Sigmoid colon (tissue), 4 donors: ENCODE data around the gene ORC2.

Source experiments
- CTCF ChIP-seq, 4 experiments: fragments of 450-650 bp in 3 of 4; fragments of 200-600 bp in 1 of 4; IDR thresholded peaks; one replicate each; pipeline ENCODE4 v1.5.1; 2016 to 2019; ENCODE audit warnings: antibody characterized with exemption in 4 of 4, mild to moderate bottlenecking in 3 of 4, moderate library complexity in 2 of 4
- EP300 ChIP-seq, 4 donors: sonication (generic); formaldehyde crosslinking; IDR thresholded peaks; one replicate each; pipeline ENCODE4 v1.6.1; 2017; ENCODE audit warnings: antibody characterized with exemption in 4 of 4
- POLR2A ChIP-seq, 2 donors: fragments of 450-650 bp; IDR thresholded peaks; one replicate each; pipeline ENCODE4 v1.6.1; 2016; ENCODE audit warnings: antibody characterized with exemption in 2 of 2, mild to moderate bottlenecking in 2 of 2, moderate library complexity in 2 of 2
- POLR2AphosphoS5 ChIP-seq, 4 donors: sonication (generic); formaldehyde crosslinking; IDR thresholded peaks; one replicate each; pipeline ENCODE4 v1.6.1; 2017; ENCODE audit warnings: antibody characterized with exemption in 4 of 4

GRCh38 chr2:200909958-200910357 is 53.5 kb downstream of the ORC2 start:
- TF ChIP-seq POLR2A (IDR thresholded peaks at IDR 0.05) (no peak), CTCF (IDR thresholded peaks at IDR 0.05) (no peak), EP300 (IDR thresholded peaks at IDR 0.05) (no peak), POLR2AphosphoS5 (IDR thresholded peaks at IDR 0.05) (no peak)
